HepG2 (cell line): ENCODE data around the gene LYZL1. TPM values are rescaled to one million over a fixed set of nuclear protein-coding genes. Genes with fewer than 3 reads are reported as not detected.

Experiments used
- ATAC-seq: fragments of 200-7000 bp; cut with Tn5 transposase; 3 replicates; pipeline ENCODE4 v1.9.1; 2020; ENCODE audit warnings: mild to moderate bottlenecking, moderate library complexity
- BruUV-seq: library from RNA; stranded (reverse); fragments of 400-500 nt; replicated peaks from 2 replicates; lab custom pipeline; 2021; lab: Mats Ljungman, UMichigan
- CTCF ChIA-PET: fragments of 300-600 bp; formaldehyde crosslinking; extraction: SDS; loops from one replicate; lab custom pipeline; 2021; ENCODE audit warnings: low total read pairs, inconsistent platforms, low intra/inter-chr PET ratio; lab: Yijun Ruan, JAX
- POLR2A ChIA-PET: fragments of 350-600 bp; sonication (Branson Sonifier 250); formaldehyde crosslinking; loops from one replicate; lab custom pipeline; 2020; ENCODE audit warnings: antibody characterized with exemption, inconsistent platforms; lab: Yijun Ruan, JAX
- DNase-seq: peaks from one replicate; pipeline ENCODE4 v3.0.0-alpha.2; 2015; ENCODE audit warnings: low spot score
- FAIRE-seq: peaks from 3 replicates; lab custom pipeline; 2011; peaks lifted over from hg19 to GRCh38; lab: Jason Lieb, UNC
- H2AFZ ChIP-seq: one replicate; pipeline ENCODE4 v1.6.1; 2011; ENCODE audit warnings: low read length, inconsistent platforms
- H3K27ac ChIP-seq: fragments of 300-600 bp; 3 replicates; pipeline ENCODE4 v1.8.0; 2011; ENCODE audit warnings: mixed run types, mild to moderate bottlenecking, mixed read lengths, low read length, inconsistent platforms; ENCODE audit not compliant: insufficient read depth; ENCODE audit errors: extremely low read length
- H3K27me3 ChIP-seq, 2 experiments: fragments of 200-600 bp in 1 of 2; 2 replicates in 1 of 2; 3 replicates in 1 of 2; pipeline versions ENCODE4 v1.6.0 to v1.8.0; 2011; ENCODE audit warnings: low read length in 2 of 2, mild to moderate bottlenecking in 2 of 2, moderate library complexity in 2 of 2, inconsistent platforms in 1 of 2; ENCODE audit not compliant: insufficient read depth in 2 of 2, control insufficient read depth in 1 of 2
- H3K36me3 ChIP-seq, 2 experiments: fragments of 200-600 bp in 1 of 2; replicated peaks in 1 of 2; 2 replicates in 1 of 2; 3 replicates in 1 of 2; pipeline versions ENCODE4 v1.5.1 to v1.8.0; 2011; ENCODE audit warnings: low read length in 2 of 2, inconsistent platforms in 1 of 2; ENCODE audit not compliant: insufficient read depth in 2 of 2, control insufficient read depth in 1 of 2
- H3K4me1 ChIP-seq: 2 replicates; pipeline ENCODE4 v1.5.1; 2012; ENCODE audit warnings: low read length, inconsistent platforms; ENCODE audit not compliant: insufficient read depth
- H3K4me2 ChIP-seq: 2 replicates; pipeline ENCODE4 v1.6.0; 2011; ENCODE audit warnings: low read depth, low read length, inconsistent platforms
- H3K4me3 ChIP-seq, 3 experiments: fragments of 200-600 bp in 1 of 3; sonication (generic), shearing (Covaris generic) in 1 of 3; replicated peaks in 1 of 3; 2 replicates each; pipeline ENCODE4 v1.5.1; 2011 to 2016; ENCODE audit warnings: low read length in 3 of 3, inconsistent platforms in 2 of 3, low read depth in 2 of 3, mild to moderate bottlenecking in 2 of 3, control low read depth in 1 of 3, mixed read lengths in 1 of 3; ENCODE audit not compliant: insufficient read depth in 1 of 3
- H3K79me2 ChIP-seq: one replicate; pipeline ENCODE4 v1.6.1; 2011; ENCODE audit warnings: low read length, inconsistent platforms; ENCODE audit not compliant: insufficient read depth
- H3K9ac ChIP-seq: 2 replicates; pipeline ENCODE4 v1.6.0; 2011; ENCODE audit warnings: mild to moderate bottlenecking, low read depth, low read length, inconsistent platforms; ENCODE audit not compliant: insufficient read depth
- H3K9me3 ChIP-seq: 2 replicates; pipeline ENCODE4 v1.5.1; 2012; ENCODE audit warnings: mild to moderate bottlenecking, low read length
- H4K20me1 ChIP-seq: 2 replicates; pipeline ENCODE4 v1.6.0; 2011; ENCODE audit warnings: inconsistent platforms, mild to moderate bottlenecking, low read length, moderate library complexity; ENCODE audit not compliant: insufficient read depth
- ATF5 ChIP-seq: sonication (generic); formaldehyde crosslinking; IDR thresholded peaks from 2 replicates; pipeline ENCODE4 v1.4.0; 2020; ENCODE audit warnings: mild to moderate bottlenecking, low read depth, missing genetic modification reagents
- ETS1 ChIP-seq: sonication (generic); formaldehyde crosslinking; IDR thresholded peaks from 2 replicates; pipeline ENCODE4 v1.4.0; 2020; ENCODE audit warnings: missing genetic modification reagents
- ISL2 ChIP-seq: sonication (generic); formaldehyde crosslinking; IDR thresholded peaks from 2 replicates; pipeline ENCODE4 v1.5.0; 2020; ENCODE audit warnings: missing genetic modification reagents
- JARID2 ChIP-seq: sonication (generic); formaldehyde crosslinking; IDR thresholded peaks from 2 replicates; pipeline ENCODE4 v1.8.1; 2023; ENCODE audit warnings: missing genetic modification reagents, inconsistent platforms; ENCODE audit not compliant: insufficient replicate concordance
- LRRFIP1 ChIP-seq: sonication (generic); formaldehyde crosslinking; conservative IDR thresholded peaks from 2 replicates; pipeline ENCODE4 v1.4.0; 2020; ENCODE audit warnings: missing genetic modification reagents
- MXD1 ChIP-seq: sonication (generic); formaldehyde crosslinking; IDR thresholded peaks from 2 replicates; pipeline ENCODE4 v1.4.0; 2020; ENCODE audit warnings: mild to moderate bottlenecking, missing genetic modification reagents
- SMARCE1 ChIP-seq: fragments of 450-650 bp; IDR thresholded peaks from 2 replicates; pipeline ENCODE4 v1.6.1; 2017; ENCODE audit warnings: borderline replicate concordance
- SOX6 ChIP-seq, 2 experiments: fragments of 450-650 bp in 1 of 2; sonication (generic) in 1 of 2; formaldehyde crosslinking in 1 of 2; IDR thresholded peaks; 2 replicates each; pipeline versions ENCODE4 v1.4.0 to v1.6.1; 2017 to 2020; ENCODE audit warnings: antibody characterized with exemption in 1 of 2, mild to moderate bottlenecking in 1 of 2, missing genetic modification reagents in 1 of 2
- TCF12 ChIP-seq, 2 experiments: fragments of 450-650 bp in 1 of 2; sonication (generic) in 1 of 2; formaldehyde crosslinking in 1 of 2; IDR thresholded peaks; 2 replicates each; pipeline versions ENCODE4 v1.6.1 to v1.8.0; 2017 to 2022; ENCODE audit warnings: antibody characterized with exemption in 1 of 2, mild to moderate bottlenecking in 1 of 2, missing genetic modification reagents in 1 of 2, moderate library complexity in 1 of 2
- TEAD3 ChIP-seq: optimal IDR thresholded peaks from 2 replicates; pipeline ENCODE3; 2016; ENCODE audit warnings: borderline replicate concordance
- ZEB1 ChIP-seq: IDR thresholded peaks from 2 replicates; pipeline ENCODE4 v1.6.1; 2012; ENCODE audit warnings: mild to moderate bottlenecking, low read depth, inconsistent platforms; ENCODE audit not compliant: insufficient replicate concordance
- ZNF546 ChIP-seq: sonication (generic); formaldehyde crosslinking; conservative IDR thresholded peaks from 2 replicates; pipeline ENCODE4 v1.8.1; 2023; ENCODE audit warnings: mild to moderate bottlenecking, missing genetic modification reagents
- WGBS: methylation state at CpG from one replicate; pipeline ENCODE4 v1.1.6; 2017; ENCODE audit warnings: low lambda C conversion rate; 5-methylcytosine and 5-hydroxymethylcytosine counted together
- in situ Hi-C: cut with HindIII; loops from 2 replicates; pipeline ENCODE4 v1.10.0; 2017; ENCODE audit warnings: low pct_unique_long_range_greater_than_20kb; ENCODE audit not compliant: extremely low pct_ligation_motif_present
- intact Hi-C: fragments of 100-400 bp; cut with micrococcal nuclease; formaldehyde crosslinking; loops from one replicate; pipeline ENCODE4 v1.10.0; 2022; ENCODE audit not compliant: unreplicated experiment
- polyA plus RNA-seq, 8 experiments: library from polyadenylated mRNA; depleted of rRNA in 3 of 8; stranded (reverse) in 7 of 8; unstranded in 1 of 8; fragments of >200 nt; fragmentation: Illumina TruSeq in 4 of 8; extraction: Trizol in 4 of 8; gene quantifications; 2 replicates each; pipeline versions ENCODE4 v1.2.1 to v1.2.3, GENCODE V29; 2011 to 2016; ENCODE audit warnings: low read depth in 4 of 8, missing spikeins in 1 of 8, mixed read lengths in 1 of 8; ENCODE audit not compliant: insufficient read depth in 1 of 8
- total RNA-seq, 5 experiments: library from RNA; depleted of rRNA; stranded (reverse); fragments of >200 nt; fragmentation: Illumina TruSeq; extraction: Trizol; gene quantifications; 2 replicates each; pipeline ENCODE4 v1.2.3, GENCODE V29; 2016; ENCODE audit warnings: low read depth in 1 of 5
- TF ChIP-seq, protein P1 (sequence below), 2 experiments: IDR thresholded peaks; 2 replicates each; pipeline ENCODE4 v1.6.1; 2011 to 2012; ENCODE audit warnings: low read length in 2 of 2, borderline replicate concordance in 1 of 2, low read depth in 1 of 2, mild to moderate bottlenecking in 1 of 2, moderate library complexity in 1 of 2
- TF ChIP-seq, protein P2 (sequence below): sonication (generic); formaldehyde crosslinking; IDR thresholded peaks from 2 replicates; pipeline ENCODE4 v1.8.0; 2022; ENCODE audit warnings: mild to moderate bottlenecking, missing genetic modification reagents

The LYZL1 gene
- total and polyA plus RNA-seq, 2 of the 13 experiments (the other 11 are each of a cell fraction or from before 2014, with no cell fraction given), result not detected

DNA sequence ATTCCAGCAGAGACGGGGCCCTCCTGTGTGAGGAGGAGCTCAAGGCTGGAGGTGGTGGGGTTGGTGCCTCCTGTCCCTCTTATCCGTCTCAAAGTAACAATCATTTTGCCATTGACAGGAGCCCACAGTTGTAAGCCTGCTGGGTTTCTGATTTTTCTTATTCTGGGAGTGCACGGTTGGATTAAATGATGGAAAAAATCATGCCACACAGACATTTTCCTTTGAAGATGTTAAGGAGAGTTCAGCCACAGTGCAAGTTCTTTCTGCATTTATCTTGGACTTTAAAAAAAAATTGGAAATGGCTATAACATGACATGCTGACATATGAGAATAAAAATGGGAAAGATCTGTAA lies 8.4 kb upstream of the LYZL1 start:
- H3K27me3 ChIP-seq, result peaks cover 1 to 4% of the 10 kb centered on the region in 2 experiments; a peak in 3 of 5 replicates
- FAIRE-seq (no peak), DNase-seq (no peak), ATAC-seq (no peak)
- H3K4me1 ChIP-seq, result no peaks in the 10 kb centered on the region
- no peak overlapping the region for H3K4me2 ChIP-seq
- no peaks in the 10 kb centered on the region for H3K9me3 ChIP-seq
- no peaks in the 10 kb centered on the region for H4K20me1 ChIP-seq
- H3K9ac ChIP-seq, result no peak overlapping the region
- H3K4me3 ChIP-seq, result no peak overlapping the region
- intact Hi-C loops (no loop called here), in situ Hi-C loops (no loop called here)
- H3K79me2 ChIP-seq, result no peaks in the 10 kb centered on the region
- H3K36me3 ChIP-seq, result no peaks in the 10 kb centered on the region
- WGBS, result 68% methylated on average over 3 of the region's 3 CpGs
- POLR2A ChIA-PET, result no interaction called here
- no peak overlapping the region for H2AFZ ChIP-seq
- H3K27ac ChIP-seq, result no peak overlapping the region
- BruUV-seq, result no TSS peak
- CTCF ChIA-PET, result no interaction called here
- TF ChIP-seq TEAD3 (CRISPR knock-in tag) (no peak), LRRFIP1 (no peak), ZNF546 (CRISPR knock-in tag) (no peak), SMARCE1 (no peak), ZEB1 (no peak), ETS1 (CRISPR knock-in tag) (no peak), ISL2 (CRISPR knock-in tag) (no peak), JARID2 (CRISPR knock-in tag) (no peak), MXD1 (CRISPR knock-in tag) (no peak), SOX6 (IDR thresholded peaks at IDR 0.05) (no peak), SOX6 (CRISPR knock-in tag; IDR thresholded peaks at IDR 0.05) (no peak), TCF12 (IDR thresholded peaks at IDR 0.05) (no peak), TCF12 (CRISPR knock-in tag; IDR thresholded peaks at IDR 0.05) (no peak), ATF5 (CRISPR knock-in tag) (no peak)
- TF ChIP-seq, protein P1, sequence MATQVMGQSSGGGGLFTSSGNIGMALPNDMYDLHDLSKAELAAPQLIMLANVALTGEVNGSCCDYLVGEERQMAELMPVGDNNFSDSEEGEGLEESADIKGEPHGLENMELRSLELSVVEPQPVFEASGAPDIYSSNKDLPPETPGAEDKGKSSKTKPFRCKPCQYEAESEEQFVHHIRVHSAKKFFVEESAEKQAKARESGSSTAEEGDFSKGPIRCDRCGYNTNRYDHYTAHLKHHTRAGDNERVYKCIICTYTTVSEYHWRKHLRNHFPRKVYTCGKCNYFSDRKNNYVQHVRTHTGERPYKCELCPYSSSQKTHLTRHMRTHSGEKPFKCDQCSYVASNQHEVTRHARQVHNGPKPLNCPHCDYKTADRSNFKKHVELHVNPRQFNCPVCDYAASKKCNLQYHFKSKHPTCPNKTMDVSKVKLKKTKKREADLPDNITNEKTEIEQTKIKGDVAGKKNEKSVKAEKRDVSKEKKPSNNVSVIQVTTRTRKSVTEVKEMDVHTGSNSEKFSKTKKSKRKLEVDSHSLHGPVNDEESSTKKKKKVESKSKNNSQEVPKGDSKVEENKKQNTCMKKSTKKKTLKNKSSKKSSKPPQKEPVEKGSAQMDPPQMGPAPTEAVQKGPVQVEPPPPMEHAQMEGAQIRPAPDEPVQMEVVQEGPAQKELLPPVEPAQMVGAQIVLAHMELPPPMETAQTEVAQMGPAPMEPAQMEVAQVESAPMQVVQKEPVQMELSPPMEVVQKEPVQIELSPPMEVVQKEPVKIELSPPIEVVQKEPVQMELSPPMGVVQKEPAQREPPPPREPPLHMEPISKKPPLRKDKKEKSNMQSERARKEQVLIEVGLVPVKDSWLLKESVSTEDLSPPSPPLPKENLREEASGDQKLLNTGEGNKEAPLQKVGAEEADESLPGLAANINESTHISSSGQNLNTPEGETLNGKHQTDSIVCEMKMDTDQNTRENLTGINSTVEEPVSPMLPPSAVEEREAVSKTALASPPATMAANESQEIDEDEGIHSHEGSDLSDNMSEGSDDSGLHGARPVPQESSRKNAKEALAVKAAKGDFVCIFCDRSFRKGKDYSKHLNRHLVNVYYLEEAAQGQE (IDR thresholded peaks at IDR 0.05; ENCODE audit: borderline replicate concordance in 1 of 2, low read depth in 1 of 2, low read length in 2 of 2), result no peak
- TF ChIP-seq, protein P2, sequence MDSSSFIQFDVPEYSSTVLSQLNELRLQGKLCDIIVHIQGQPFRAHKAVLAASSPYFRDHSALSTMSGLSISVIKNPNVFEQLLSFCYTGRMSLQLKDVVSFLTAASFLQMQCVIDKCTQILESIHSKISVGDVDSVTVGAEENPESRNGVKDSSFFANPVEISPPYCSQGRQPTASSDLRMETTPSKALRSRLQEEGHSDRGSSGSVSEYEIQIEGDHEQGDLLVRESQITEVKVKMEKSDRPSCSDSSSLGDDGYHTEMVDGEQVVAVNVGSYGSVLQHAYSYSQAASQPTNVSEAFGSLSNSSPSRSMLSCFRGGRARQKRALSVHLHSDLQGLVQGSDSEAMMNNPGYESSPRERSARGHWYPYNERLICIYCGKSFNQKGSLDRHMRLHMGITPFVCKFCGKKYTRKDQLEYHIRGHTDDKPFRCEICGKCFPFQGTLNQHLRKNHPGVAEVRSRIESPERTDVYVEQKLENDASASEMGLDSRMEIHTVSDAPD (CRISPR knock-in tag), result no peak
